ENCODE data around the gene DLX6.

The DLX6 gene

GRCh38 chr7:97011536-97012364, 6.4 kb downstream of the DLX6 start:
- no peak for DNase-seq (ENCODE audit: low spot score)

- DNase-seq (ENCODE audit: low spot score) = no peak
These were observed 7.2 kb downstream of the DLX6 start for GRCh38 chr7:97012365-97013133.

- no peak for DNase-seq (ENCODE audit: low spot score)
These were observed 7.9 kb downstream of the DLX6 start for GRCh38 chr7:97013134-97013844.

GRCh38 chr7:97013845-97014134, 8.4 kb downstream of the DLX6 start:
- DNase-seq (ENCODE audit: low spot score) = no peak

GRCh38 chr7:97014145-97014750, 8.9 kb downstream of the DLX6 start:
- DNase-seq (ENCODE audit: low spot score) = no peak

- no peak for DNase-seq (ENCODE audit: low spot score)
These were observed 9.9 kb downstream of the DLX6 start for GRCh38 chr7:97015279-97015678.

GRCh38 chr7:97015756-97016380, 10.5 kb downstream of the DLX6 start:
- DNase-seq (ENCODE audit: low spot score) = no peak

GRCh38 chr7:97016381-97017191, 11.2 kb downstream of the DLX6 start:
- no peak for DNase-seq (ENCODE audit: low spot score)

GRCh38 chr7:97017192-97018125, 12.1 kb downstream of the DLX6 start:
- no peak for DNase-seq (ENCODE audit: low spot score)

- no peak for DNase-seq (ENCODE audit: low spot score)
These were observed 12.8 kb downstream of the DLX6 start for GRCh38 chr7:97018126-97018601.

GRCh38 chr7:97018791-97019531, 13.6 kb downstream of the DLX6 start:
- no peak for DNase-seq (ENCODE audit: low spot score)

GRCh38 chr7:97019710-97020225, 14.4 kb downstream of the DLX6 start:
- DNase-seq (ENCODE audit: low spot score) = no peak

- DNase-seq (ENCODE audit: low spot score) = no peak
These were observed 15.2 kb downstream of the DLX6 start for GRCh38 chr7:97020601-97020995.

- no peak for DNase-seq (ENCODE audit: low spot score)
These were observed 15.8 kb downstream of the DLX6 start for GRCh38 chr7:97020996-97021746.

- no peak for DNase-seq (ENCODE audit: low spot score)
These were observed 16.6 kb downstream of the DLX6 start for GRCh38 chr7:97021747-97022490.

GRCh38 chr7:97022491-97023306, 17.3 kb downstream of the DLX6 start:
- no peak for DNase-seq (ENCODE audit: low spot score)

All from hematopoietic multipotent progenitor cell treated with erythropoietin and hydrocortisone succinate and interleukin-3 and kit ligand, for 17 days (in vitro differentiated cells).